Liver (tissue), 9 donors: ENCODE measurements around the gene LCK. TPM values are rescaled to one million over a fixed set of nuclear protein-coding genes. Genes with fewer than 3 reads are reported as not detected.

Experiments
- DNase-seq: peaks from one replicate; pipeline ENCODE4 v3.0.0-alpha.2; 2017; ENCODE audit warnings: low spot score
- H3K27ac ChIP-seq, 2 donors: one replicate each; pipeline ENCODE4 v1.7.0; 2013; ENCODE audit warnings: inconsistent platforms in 2 of 2, low read length in 2 of 2, control low read depth in 1 of 2, low read depth in 1 of 2, mild to moderate bottlenecking in 1 of 2
- H3K27me3 ChIP-seq, 4 donors: one replicate each; pipeline versions ENCODE4 v1.6.1 to v1.7.0; 2013; ENCODE audit warnings: low read length in 3 of 4, inconsistent platforms in 1 of 4, mild to moderate bottlenecking in 1 of 4, moderate library complexity in 1 of 4; ENCODE audit not compliant: control insufficient read depth in 4 of 4, insufficient read depth in 4 of 4
- H3K36me3 ChIP-seq, 4 donors: one replicate each; pipeline versions ENCODE4 v1.6.1 to v1.7.0; 2013; ENCODE audit warnings: low read length in 3 of 4, mild to moderate bottlenecking in 3 of 4, low read depth in 1 of 4, moderate library complexity in 1 of 4; ENCODE audit not compliant: control insufficient read depth in 4 of 4, insufficient read depth in 3 of 4
- H3K4me1 ChIP-seq, 4 donors: one replicate each; pipeline versions ENCODE4 v1.6.1 to v1.7.0; 2013; ENCODE audit warnings: low read length in 3 of 4, mild to moderate bottlenecking in 3 of 4, moderate library complexity in 1 of 4; ENCODE audit not compliant: control insufficient read depth in 4 of 4, insufficient read depth in 4 of 4
- H3K4me3 ChIP-seq, 3 donors: one replicate each; pipeline versions ENCODE4 v1.6.1 to v1.7.0; 2013; ENCODE audit warnings: low read length in 3 of 3, control low read depth in 1 of 3, low read depth in 1 of 3, mild to moderate bottlenecking in 1 of 3
- H3K9ac ChIP-seq, 2 donors: one replicate each; pipeline ENCODE4 v1.7.0; 2013; ENCODE audit warnings: low read length in 2 of 2, mild to moderate bottlenecking in 2 of 2, moderate library complexity in 2 of 2, control low read depth in 1 of 2, low read depth in 1 of 2
- H3K9me3 ChIP-seq, 4 donors: one replicate each; pipeline versions ENCODE4 v1.6.1 to v1.7.0; 2013; ENCODE audit warnings: low read length in 3 of 4; ENCODE audit not compliant: control insufficient read depth in 4 of 4
- EGR1 ChIP-seq, 2 donors: IDR thresholded peaks; 2 replicates each; pipeline ENCODE4 v1.6.1; 2016 to 2018; ENCODE audit warnings: antibody characterized with exemption in 2 of 2, low read depth in 2 of 2
- FOXA2 ChIP-seq: IDR thresholded peaks from 2 replicates; pipeline ENCODE4 v1.6.1; 2016; ENCODE audit warnings: antibody characterized with exemption
- GABPA ChIP-seq, 2 donors: IDR thresholded peaks in 1 of 2; conservative IDR thresholded peaks in 1 of 2; 2 replicates each; pipeline ENCODE4 v1.6.1; 2016; ENCODE audit warnings: antibody characterized with exemption in 2 of 2, mild to moderate bottlenecking in 1 of 2, moderate library complexity in 1 of 2
- HNF4A ChIP-seq, 2 donors: conservative IDR thresholded peaks; 2 replicates each; pipeline ENCODE4 v1.6.1; 2016; ENCODE audit warnings: antibody characterized with exemption in 2 of 2, mild to moderate bottlenecking in 2 of 2
- HNF4G ChIP-seq: IDR thresholded peaks from 2 replicates; pipeline ENCODE4 v1.6.1; 2016; ENCODE audit warnings: antibody characterized with exemption
- JUND ChIP-seq, 2 donors: IDR thresholded peaks; 2 replicates each; pipeline ENCODE4 v1.6.1; 2016; ENCODE audit warnings: antibody characterized with exemption in 2 of 2
- NR2F2 ChIP-seq: IDR thresholded peaks from 2 replicates; pipeline ENCODE4 v1.6.1; 2016; ENCODE audit warnings: antibody characterized with exemption
- RAD21 ChIP-seq, 2 donors: IDR thresholded peaks; 2 replicates each; pipeline ENCODE4 v1.6.1; 2016; ENCODE audit warnings: antibody characterized with exemption in 2 of 2, mild to moderate bottlenecking in 2 of 2
- RXRA ChIP-seq, 2 donors: IDR thresholded peaks; 2 replicates each; pipeline ENCODE4 v1.6.1; 2017 to 2018; ENCODE audit warnings: antibody characterized with exemption in 2 of 2, mild to moderate bottlenecking in 1 of 2
- SP1 ChIP-seq: IDR thresholded peaks from 2 replicates; pipeline ENCODE4 v1.6.1; 2018; ENCODE audit warnings: antibody characterized with exemption, mild to moderate bottlenecking
- YY1 ChIP-seq: IDR thresholded peaks from 2 replicates; pipeline ENCODE4 v1.6.1; 2016; ENCODE audit warnings: antibody characterized with exemption, mild to moderate bottlenecking
- WGBS: extraction: QIAGEN DNeasy Blood & Tissue Kit; methylation state at CpG from one replicate; pipeline ENCODE4 v1.1.7; 2013; 5-methylcytosine and 5-hydroxymethylcytosine counted together
- polyA plus RNA-seq, 2 donors: library from polyadenylated mRNA; stranded (reverse) in 1 of 2; unstranded in 1 of 2; fragments of 200-250 nt in 1 of 2; fragments of >200 nt in 1 of 2; fragmentation: Nextera tagmentation in 1 of 2; extraction: Ambion mirVana in 1 of 2; gene quantifications; one replicate each; pipeline versions ENCODE4 v1.2.1 to v1.2.3, GENCODE V29; 2013 to 2015
- total RNA-seq, 2 donors: library from RNA; depleted of rRNA; stranded (reverse); fragments of >200 nt; gene quantifications; one replicate each; pipeline ENCODE4 v1.2.3, GENCODE V29; 2014
- TF ChIP-seq, protein P1 (sequence below): IDR thresholded peaks from 2 replicates; pipeline ENCODE4 v1.6.1; 2016; ENCODE audit warnings: antibody characterized with exemption
- TF ChIP-seq, protein P2 (sequence below): fragments of 150-350 bp; IDR thresholded peaks from 2 replicates; pipeline ENCODE4 v1.5.1; 2017; ENCODE audit warnings: improper control_type of control experiment, low read depth, low read length; ENCODE audit not compliant: missing input control
- TF ChIP-seq, protein P3 (sequence below): IDR thresholded peaks from 2 replicates; pipeline ENCODE4 v1.6.1; 2016; ENCODE audit warnings: antibody characterized with exemption
- TF ChIP-seq, protein P4 (sequence below): IDR thresholded peaks from 2 replicates; pipeline ENCODE4 v1.6.1; 2016; ENCODE audit warnings: antibody characterized with exemption, mild to moderate bottlenecking
- TF ChIP-seq, protein P5 (sequence below): IDR thresholded peaks from 2 replicates; pipeline ENCODE4 v1.6.1; 2016; ENCODE audit warnings: antibody characterized with exemption
- donor health status: healthy.
- donor health status: healthy.
- donor health status: healthy.
- donor health status: healthy.
- donor health status: healthy.

Gene LCK
- total and polyA plus RNA-seq, 4 donors = 0.93 to 3.8 (median 1.2) TPM

DNA sequence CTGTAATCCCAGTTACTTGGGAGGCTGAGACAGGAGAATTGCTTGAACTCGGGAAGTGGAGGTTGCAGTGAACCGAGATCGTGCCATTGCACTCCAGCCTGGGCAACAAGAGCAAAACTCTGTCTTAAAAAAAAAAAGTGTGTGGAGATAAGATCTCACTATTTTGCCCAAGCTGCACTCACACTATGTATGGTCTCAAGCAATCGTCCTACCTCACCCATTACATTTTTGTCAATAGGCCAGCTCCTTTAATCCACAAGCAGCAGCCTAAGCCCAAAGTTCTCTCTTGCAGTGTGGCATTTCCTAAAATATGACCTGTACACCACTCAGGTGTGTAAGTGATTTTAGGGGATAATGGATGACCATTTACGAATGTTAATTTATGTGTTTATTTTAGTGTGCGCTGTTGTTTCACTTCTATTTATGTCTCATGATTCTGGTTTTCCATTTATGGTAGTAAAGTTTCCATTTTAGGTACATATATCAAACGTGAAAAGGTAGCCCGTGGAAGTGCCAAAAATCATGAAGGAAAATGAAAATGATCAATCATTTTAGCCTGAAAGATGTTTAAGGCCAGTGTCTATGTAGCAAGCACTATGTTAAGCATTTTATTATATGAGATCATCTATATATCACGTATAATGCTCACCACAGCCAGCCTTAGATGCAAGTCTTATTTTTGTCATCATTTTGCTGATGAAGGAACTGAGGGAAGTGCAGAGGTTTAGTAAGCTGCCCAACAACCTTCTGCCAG lies 5.6 kb downstream of the LCK start:
- no peak overlapping the region for H3K27ac ChIP-seq

DNA sequence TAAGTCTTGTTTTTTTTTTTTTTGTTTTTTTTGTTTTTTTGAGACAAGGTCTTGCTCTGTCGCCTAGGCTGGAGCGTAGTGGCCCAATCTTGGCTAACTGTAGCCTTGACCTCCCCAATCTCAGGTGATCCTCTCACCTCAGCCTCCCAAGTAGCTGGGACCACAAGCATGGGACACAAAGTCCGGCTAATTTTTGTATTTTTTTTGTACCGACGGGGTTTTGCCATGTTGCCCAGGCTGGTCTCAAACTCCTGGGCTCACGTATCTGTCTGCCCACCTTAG lies 6.1 kb downstream of the LCK start:
- Histone ChIP-seq H3K4me1 (peaks cover 0 to 8% (median 4%) of the 10 kb centered on the region in 4 donors), H3K27ac (no peak overlapping the region)
- 96% methylated on average over 6 of the region's 6 CpGs for WGBS

More for the DNA sequence above, 5.6 kb downstream of the LCK start:
- TF ChIP-seq YY1 (no peak), SP1 (no peak), HNF4A (conservative IDR thresholded peaks at IDR 0.05) (no peak), RXRA (IDR thresholded peaks at IDR 0.05) (no peak), RAD21 (IDR thresholded peaks at IDR 0.05) (no peak), NR2F2 (no peak), JUND (IDR thresholded peaks at IDR 0.05) (no peak), FOXA2 (no peak), GABPA (IDR thresholded peaks at IDR 0.05 in 1 of 2, conservative IDR thresholded peaks at IDR 0.05 in 1 of 2) (no peak)
- TF ChIP-seq, protein P1, sequence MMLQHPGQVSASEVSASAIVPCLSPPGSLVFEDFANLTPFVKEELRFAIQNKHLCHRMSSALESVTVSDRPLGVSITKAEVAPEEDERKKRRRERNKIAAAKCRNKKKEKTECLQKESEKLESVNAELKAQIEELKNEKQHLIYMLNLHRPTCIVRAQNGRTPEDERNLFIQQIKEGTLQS = no peak
- TF ChIP-seq, protein P2, sequence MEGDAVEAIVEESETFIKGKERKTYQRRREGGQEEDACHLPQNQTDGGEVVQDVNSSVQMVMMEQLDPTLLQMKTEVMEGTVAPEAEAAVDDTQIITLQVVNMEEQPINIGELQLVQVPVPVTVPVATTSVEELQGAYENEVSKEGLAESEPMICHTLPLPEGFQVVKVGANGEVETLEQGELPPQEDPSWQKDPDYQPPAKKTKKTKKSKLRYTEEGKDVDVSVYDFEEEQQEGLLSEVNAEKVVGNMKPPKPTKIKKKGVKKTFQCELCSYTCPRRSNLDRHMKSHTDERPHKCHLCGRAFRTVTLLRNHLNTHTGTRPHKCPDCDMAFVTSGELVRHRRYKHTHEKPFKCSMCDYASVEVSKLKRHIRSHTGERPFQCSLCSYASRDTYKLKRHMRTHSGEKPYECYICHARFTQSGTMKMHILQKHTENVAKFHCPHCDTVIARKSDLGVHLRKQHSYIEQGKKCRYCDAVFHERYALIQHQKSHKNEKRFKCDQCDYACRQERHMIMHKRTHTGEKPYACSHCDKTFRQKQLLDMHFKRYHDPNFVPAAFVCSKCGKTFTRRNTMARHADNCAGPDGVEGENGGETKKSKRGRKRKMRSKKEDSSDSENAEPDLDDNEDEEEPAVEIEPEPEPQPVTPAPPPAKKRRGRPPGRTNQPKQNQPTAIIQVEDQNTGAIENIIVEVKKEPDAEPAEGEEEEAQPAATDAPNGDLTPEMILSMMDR = no peak
- TF ChIP-seq, protein P3, sequence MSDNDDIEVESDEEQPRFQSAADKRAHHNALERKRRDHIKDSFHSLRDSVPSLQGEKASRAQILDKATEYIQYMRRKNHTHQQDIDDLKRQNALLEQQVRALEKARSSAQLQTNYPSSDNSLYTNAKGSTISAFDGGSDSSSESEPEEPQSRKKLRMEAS = no peak
- WGBS = 83% methylated on average over 9 of the region's 9 CpGs
- peaks cover 0 to 8% (median 4%) of the 10 kb centered on the region in 4 donors for H3K4me1 ChIP-seq
- H3K9ac ChIP-seq = no peak overlapping the region
- no peaks in the 10 kb centered on the region for H3K9me3 ChIP-seq
- no peaks in the 10 kb centered on the region for H3K27me3 ChIP-seq
- no peak for DNase-seq
- no peak overlapping the region for H3K4me3 ChIP-seq
- H3K36me3 ChIP-seq = no peaks in the 10 kb centered on the region

More for the DNA sequence above, 6.1 kb downstream of the LCK start:
- no peaks in the 10 kb centered on the region for H3K36me3 ChIP-seq
- no peaks in the 10 kb centered on the region for H3K27me3 ChIP-seq
- DNase-seq = no peak
- no peak overlapping the region for H3K9ac ChIP-seq
- TF ChIP-seq YY1 = no peak
- TF ChIP-seq EGR1 (IDR thresholded peaks at IDR 0.05; ENCODE audit: low read depth in 2 of 2) = no peak
- TF ChIP-seq HNF4A (conservative IDR thresholded peaks at IDR 0.05) = no peak
- TF ChIP-seq, protein P4, sequence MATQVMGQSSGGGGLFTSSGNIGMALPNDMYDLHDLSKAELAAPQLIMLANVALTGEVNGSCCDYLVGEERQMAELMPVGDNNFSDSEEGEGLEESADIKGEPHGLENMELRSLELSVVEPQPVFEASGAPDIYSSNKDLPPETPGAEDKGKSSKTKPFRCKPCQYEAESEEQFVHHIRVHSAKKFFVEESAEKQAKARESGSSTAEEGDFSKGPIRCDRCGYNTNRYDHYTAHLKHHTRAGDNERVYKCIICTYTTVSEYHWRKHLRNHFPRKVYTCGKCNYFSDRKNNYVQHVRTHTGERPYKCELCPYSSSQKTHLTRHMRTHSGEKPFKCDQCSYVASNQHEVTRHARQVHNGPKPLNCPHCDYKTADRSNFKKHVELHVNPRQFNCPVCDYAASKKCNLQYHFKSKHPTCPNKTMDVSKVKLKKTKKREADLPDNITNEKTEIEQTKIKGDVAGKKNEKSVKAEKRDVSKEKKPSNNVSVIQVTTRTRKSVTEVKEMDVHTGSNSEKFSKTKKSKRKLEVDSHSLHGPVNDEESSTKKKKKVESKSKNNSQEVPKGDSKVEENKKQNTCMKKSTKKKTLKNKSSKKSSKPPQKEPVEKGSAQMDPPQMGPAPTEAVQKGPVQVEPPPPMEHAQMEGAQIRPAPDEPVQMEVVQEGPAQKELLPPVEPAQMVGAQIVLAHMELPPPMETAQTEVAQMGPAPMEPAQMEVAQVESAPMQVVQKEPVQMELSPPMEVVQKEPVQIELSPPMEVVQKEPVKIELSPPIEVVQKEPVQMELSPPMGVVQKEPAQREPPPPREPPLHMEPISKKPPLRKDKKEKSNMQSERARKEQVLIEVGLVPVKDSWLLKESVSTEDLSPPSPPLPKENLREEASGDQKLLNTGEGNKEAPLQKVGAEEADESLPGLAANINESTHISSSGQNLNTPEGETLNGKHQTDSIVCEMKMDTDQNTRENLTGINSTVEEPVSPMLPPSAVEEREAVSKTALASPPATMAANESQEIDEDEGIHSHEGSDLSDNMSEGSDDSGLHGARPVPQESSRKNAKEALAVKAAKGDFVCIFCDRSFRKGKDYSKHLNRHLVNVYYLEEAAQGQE = no peak
- TF ChIP-seq RXRA (IDR thresholded peaks at IDR 0.05) = no peak
- no peak for TF ChIP-seq JUND (IDR thresholded peaks at IDR 0.05)
- TF ChIP-seq FOXA2 = no peak
- no peak for TF ChIP-seq RAD21 (IDR thresholded peaks at IDR 0.05)
- TF ChIP-seq, protein P2 = no peak
- TF ChIP-seq SP1 = no peak
- TF ChIP-seq HNF4G = no peak
- no peak for TF ChIP-seq NR2F2
- TF ChIP-seq, protein P3 = no peak
- TF ChIP-seq GABPA (IDR thresholded peaks at IDR 0.05 in 1 of 2, conservative IDR thresholded peaks at IDR 0.05 in 1 of 2) = no peak
- TF ChIP-seq, protein P1 = no peak
- TF ChIP-seq, protein P5, sequence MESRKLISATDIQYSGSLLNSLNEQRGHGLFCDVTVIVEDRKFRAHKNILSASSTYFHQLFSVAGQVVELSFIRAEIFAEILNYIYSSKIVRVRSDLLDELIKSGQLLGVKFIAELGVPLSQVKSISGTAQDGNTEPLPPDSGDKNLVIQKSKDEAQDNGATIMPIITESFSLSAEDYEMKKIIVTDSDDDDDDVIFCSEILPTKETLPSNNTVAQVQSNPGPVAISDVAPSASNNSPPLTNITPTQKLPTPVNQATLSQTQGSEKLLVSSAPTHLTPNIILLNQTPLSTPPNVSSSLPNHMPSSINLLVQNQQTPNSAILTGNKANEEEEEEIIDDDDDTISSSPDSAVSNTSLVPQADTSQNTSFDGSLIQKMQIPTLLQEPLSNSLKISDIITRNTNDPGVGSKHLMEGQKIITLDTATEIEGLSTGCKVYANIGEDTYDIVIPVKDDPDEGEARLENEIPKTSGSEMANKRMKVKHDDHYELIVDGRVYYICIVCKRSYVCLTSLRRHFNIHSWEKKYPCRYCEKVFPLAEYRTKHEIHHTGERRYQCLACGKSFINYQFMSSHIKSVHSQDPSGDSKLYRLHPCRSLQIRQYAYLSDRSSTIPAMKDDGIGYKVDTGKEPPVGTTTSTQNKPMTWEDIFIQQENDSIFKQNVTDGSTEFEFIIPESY = no peak
- no peak overlapping the region for H3K4me3 ChIP-seq
- no peaks in the 10 kb centered on the region for H3K9me3 ChIP-seq
